Measurements from ENCODE around the gene CFDP1.

CFDP1 gene

GRCh38 chr16:75372236-75372856 is 61.0 kb downstream of the CFDP1 start:
- peak; percentile 72 for DNase-seq (ENCODE audit: low spot score)

GRCh38 chr16:75371171-75371570 is 62.1 kb downstream of the CFDP1 start:
- DNase-seq (ENCODE audit: low spot score): no peak

- DNase-seq (ENCODE audit: low spot score): no peak
Observed at GRCh38 chr16:75364286-75364791, 69.0 kb downstream of the CFDP1 start.

GRCh38 chr16:75362846-75363245 is 70.5 kb downstream of the CFDP1 start:
- no peak for DNase-seq (ENCODE audit: low spot score)

GRCh38 chr16:75361936-75362335 is 71.4 kb downstream of the CFDP1 start:
- no peak for DNase-seq (ENCODE audit: low spot score)

- DNase-seq (ENCODE audit: low spot score): no peak
Observed at GRCh38 chr16:75354170-75354569, 79.1 kb downstream of the CFDP1 start.

GRCh38 chr16:75351183-75351582 is 82.1 kb downstream of the CFDP1 start:
- peak; percentile 83 for DNase-seq (ENCODE audit: low spot score)

- DNase-seq (ENCODE audit: low spot score): no peak
Observed at GRCh38 chr16:75345711-75346110, 87.6 kb downstream of the CFDP1 start.

- no peak for DNase-seq (ENCODE audit: low spot score)
Observed at GRCh38 chr16:75343941-75344340, 89.4 kb downstream of the CFDP1 start.

- no peak for DNase-seq (ENCODE audit: low spot score)
Observed at GRCh38 chr16:75343286-75343685, 90.0 kb downstream of the CFDP1 start.

GRCh38 chr16:75342308-75342811 is 90.9 kb downstream of the CFDP1 start:
- peak; percentile 41 for DNase-seq (ENCODE audit: low spot score)

GRCh38 chr16:75341564-75342307 is 91.6 kb downstream of the CFDP1 start:
- peak; percentile 7 for DNase-seq (ENCODE audit: low spot score)

GRCh38 chr16:75340741-75341491 is 92.4 kb downstream of the CFDP1 start:
- peak; percentile 35 for DNase-seq (ENCODE audit: low spot score)

GRCh38 chr16:75337430-75337829 is 95.9 kb downstream of the CFDP1 start:
- no peak for DNase-seq (ENCODE audit: low spot score)

- no peak for DNase-seq (ENCODE audit: low spot score)
Observed at GRCh38 chr16:75336521-75336920, 96.8 kb downstream of the CFDP1 start.

- no peak for DNase-seq (ENCODE audit: low spot score)
Observed at GRCh38 chr16:75333721-75334163, 99.6 kb downstream of the CFDP1 start.

- DNase-seq (ENCODE audit: low spot score): no peak
Observed at GRCh38 chr16:75329943-75330342, 103.4 kb downstream of the CFDP1 start.

GRCh38 chr16:75326333-75326732 is 107.0 kb downstream of the CFDP1 start:
- DNase-seq (ENCODE audit: low spot score): no peak

- no peak for DNase-seq (ENCODE audit: low spot score)
Observed at GRCh38 chr16:75323933-75324332, 109.4 kb downstream of the CFDP1 start.

GRCh38 chr16:75323198-75323597 is 110.1 kb downstream of the CFDP1 start:
- no peak for DNase-seq (ENCODE audit: low spot score)

GRCh38 chr16:75322740-75323139 is 110.6 kb downstream of the CFDP1 start:
- no peak for DNase-seq (ENCODE audit: low spot score)

GRCh38 chr16:75320435-75320834 is 112.9 kb downstream of the CFDP1 start:
- DNase-seq (ENCODE audit: low spot score): peak; percentile 28
